ENCODE data around the gene EXO1. TPM values are rescaled to one million over a fixed set of nuclear protein-coding genes. Genes with fewer than 3 reads are reported as not detected.

Gene EXO1
- total and polyA plus RNA-seq, 10 donors: 0.35 to 4.4 (median 1.3) TPM

- no peak overlapping the region for H3K4me3 ChIP-seq
- H3K4me1 ChIP-seq: no peaks in the 10 kb centered on the region
- H3K27ac ChIP-seq: no peak overlapping the region
- H3K9me3 ChIP-seq: no peaks in the 10 kb centered on the region
- H3K36me3 ChIP-seq: peaks cover 0 to 15% (median 0%) of the 10 kb centered on the region in 6 donors
- no peaks in the 10 kb centered on the region for H3K27me3 ChIP-seq (replicated peaks in 1 of 7)
- DNase-seq: no peak
- intact Hi-C loops (cut with DNase I; ENCODE audit: low total_unique reads): no loop called here
- TF ChIP-seq POLR2AphosphoS5 (IDR thresholded peaks at IDR 0.05) (no peak), POLR2A (IDR thresholded peaks at IDR 0.05) (no peak), CTCF (IDR thresholded peaks at IDR 0.05 in 8 of 11, conservative IDR thresholded peaks at IDR 0.05 in 3 of 11) (no peak)
Measured at GRCh38 chr1:241870336-241870735, 22.3 kb downstream of the EXO1 start.

GRCh38 chr1:241870746-241871430 is 22.9 kb downstream of the EXO1 start:
- no peak overlapping the region for H3K4me3 ChIP-seq
- 80 to 98% (median 92%) methylated on average over 3 of the region's 3 CpGs for WGBS, 5 donors
- intact Hi-C loops (cut with DNase I; ENCODE audit: low total_unique reads): no loop called here
- DNase-seq: no peak
- H3K36me3 ChIP-seq: peaks cover 0 to 15% (median 0%) of the 10 kb centered on the region in 6 donors
- no peaks in the 10 kb centered on the region for H3K9me3 ChIP-seq
- no peaks in the 10 kb centered on the region for H3K27me3 ChIP-seq (replicated peaks in 1 of 7)
- TF ChIP-seq POLR2A (IDR thresholded peaks at IDR 0.05) (no peak), CTCF (IDR thresholded peaks at IDR 0.05 in 8 of 11, conservative IDR thresholded peaks at IDR 0.05 in 3 of 11) (no peak), POLR2AphosphoS5 (IDR thresholded peaks at IDR 0.05) (no peak)
- no peaks in the 10 kb centered on the region for H3K4me1 ChIP-seq
- H3K27ac ChIP-seq: no peak overlapping the region

- TF ChIP-seq POLR2A (IDR thresholded peaks at IDR 0.05) (no peak), POLR2AphosphoS5 (IDR thresholded peaks at IDR 0.05) (no peak), CTCF (IDR thresholded peaks at IDR 0.05 in 8 of 11, conservative IDR thresholded peaks at IDR 0.05 in 3 of 11) (no peak)
- WGBS, 5 donors: 89 to 97% (median 92%) methylated on average over 6 of the region's 6 CpGs
- DNase-seq: no peak
- Histone ChIP-seq H3K4me3 (no peak overlapping the region), H3K9me3 (peaks cover 0 to 3% (median 0%) of the 10 kb centered on the region in 8 donors), H3K4me1 (no peaks in the 10 kb centered on the region), H3K27ac (no peak overlapping the region), H3K36me3 (peaks cover 0 to 11% (median 0%) of the 10 kb centered on the region in 6 donors), H3K27me3 (replicated peaks in 1 of 7) (no peaks in the 10 kb centered on the region)
- intact Hi-C loops (cut with DNase I; ENCODE audit: low total_unique reads): no loop called here
Measured at GRCh38 chr1:241881440-241881839, 33.4 kb downstream of the EXO1 start.

GRCh38 chr1:241883159-241883558 is 35.2 kb downstream of the EXO1 start:
- intact Hi-C loops (cut with DNase I; ENCODE audit: low total_unique reads): no loop called here

More at GRCh38 chr1:241883159-241883558, 35.2 kb downstream of the EXO1 start:
- Histone ChIP-seq H3K27ac (no peak overlapping the region), H3K4me3 (no peak overlapping the region), H3K27me3 (replicated peaks in 1 of 7) (no peaks in the 10 kb centered on the region), H3K4me1 (no peaks in the 10 kb centered on the region), H3K9me3 (peaks cover 0 to 3% (median 0%) of the 10 kb centered on the region in 8 donors), H3K36me3 (peaks cover 0 to 11% (median 0%) of the 10 kb centered on the region in 6 donors)
- WGBS, 5 donors: 0 to 100% (median 61%) methylated on average over 1 of the region's 1 CpG
- no peak for DNase-seq
- TF ChIP-seq CTCF (IDR thresholded peaks at IDR 0.05 in 8 of 11, conservative IDR thresholded peaks at IDR 0.05 in 3 of 11) (no peak), POLR2A (IDR thresholded peaks at IDR 0.05) (no peak), POLR2AphosphoS5 (IDR thresholded peaks at IDR 0.05) (no peak)

All from spleen (tissue), 11 donors.